LNCaP clone FGC (cell line): ENCODE data around the gene COQ3.

Source experiments
- DNase-seq: peaks from one replicate; pipeline ENCODE4 v3.0.0-alpha.2; 2011; ENCODE audit warnings: low read depth
- H3K4me3 ChIP-seq: 2 replicates; pipeline ENCODE4 v1.5.1; 2011; ENCODE audit warnings: mild to moderate bottlenecking, low read depth, low read length, control low read depth
- CTCF ChIP-seq: IDR thresholded peaks from 2 replicates; pipeline ENCODE4 v1.5.1; 2012; ENCODE audit warnings: mild to moderate bottlenecking; ENCODE audit not compliant: control insufficient read depth, insufficient read depth; ENCODE audit errors: extremely low read depth

COQ3 gene

GRCh38 chr6:99393698-99394531, at the start of gene COQ3:
Gene COQ3, minus strand, starts transcription at chr6:99394195. Its CDS starts 16 bp downstream, at chr6:99394179.
- peak; percentile 23 for DNase-seq
- TF ChIP-seq CTCF: no peak
- H3K4me3 ChIP-seq: peak within 1 kb of the TSS; percentile 89

- DNase-seq: no peak
- peak; percentile 50 for TF ChIP-seq CTCF
Measured at GRCh38 chr6:99434702-99435530, 40.9 kb upstream of the COQ3 start.

GRCh38 chr6:99432877-99433276, 38.9 kb upstream of the COQ3 start:
- DNase-seq: no peak
- TF ChIP-seq CTCF: no peak
- no peak overlapping the region for H3K4me3 ChIP-seq

More at GRCh38 chr6:99434702-99435530, 40.9 kb upstream of the COQ3 start:
- no peak overlapping the region for H3K4me3 ChIP-seq

GRCh38 chr6:99431901-99432300, 37.9 kb upstream of the COQ3 start:
- TF ChIP-seq CTCF: no peak
- no peak for DNase-seq
- H3K4me3 ChIP-seq: no peak overlapping the region

- no peak for DNase-seq
- no peak for TF ChIP-seq CTCF
- H3K4me3 ChIP-seq: no peak overlapping the region
Measured at GRCh38 chr6:99427988-99428387, 34.0 kb upstream of the COQ3 start.

GRCh38 chr6:99426451-99426757, 32.4 kb upstream of the COQ3 start:
- no peak for TF ChIP-seq CTCF
- peak overlapping the region; percentile 86 for H3K4me3 ChIP-seq
- DNase-seq: no peak
